Measurements from ENCODE around the gene BYSL.

Gene BYSL

GRCh38 chr6:41920921-41921711 lies at the start of gene BYSL, which contains the start of gene MED20:
TSS of gene BYSL (plus strand) at chr6:41921499. CDS start at chr6:41921563, 64 bp downstream.
TSS of gene MED20 (minus strand) at chr6:41921139. CDS start at chr6:41921018, 121 bp downstream.
- FAIRE-seq, result peak; percentile 30

- FAIRE-seq, result no peak
These were observed 49.6 kb upstream of the BYSL start for GRCh38 chr6:41871691-41872090.

- no peak for FAIRE-seq
These were observed 49.2 kb upstream of the BYSL start for GRCh38 chr6:41872147-41872546.

GRCh38 chr6:41874741-41875140 lies 46.6 kb upstream of the BYSL start:
- FAIRE-seq, result no peak

- FAIRE-seq, result no peak
These were observed 44.1 kb upstream of the BYSL start for GRCh38 chr6:41877051-41877680.

- FAIRE-seq, result no peak
These were observed 43.1 kb upstream of the BYSL start for GRCh38 chr6:41878246-41878645.

- FAIRE-seq, result no peak
These were observed 42.3 kb upstream of the BYSL start for GRCh38 chr6:41878961-41879405.

GRCh38 chr6:41881506-41881905 lies 39.8 kb upstream of the BYSL start:
- FAIRE-seq, result no peak

GRCh38 chr6:41884957-41885356 lies 36.3 kb upstream of the BYSL start:
- no peak for FAIRE-seq

- no peak for FAIRE-seq
These were observed 35.4 kb upstream of the BYSL start for GRCh38 chr6:41885930-41886329.

GRCh38 chr6:41887331-41887751 lies 34.0 kb upstream of the BYSL start:
- FAIRE-seq, result no peak

- no peak for FAIRE-seq
These were observed 28.3 kb upstream of the BYSL start for GRCh38 chr6:41892921-41893564.

GRCh38 chr6:41894366-41895299 lies 26.7 kb upstream of the BYSL start:
- no peak for FAIRE-seq

- FAIRE-seq, result no peak
These were observed 25.7 kb upstream of the BYSL start, which contains the start of gene USP49 for GRCh38 chr6:41895300-41896233. TSS of gene USP49 (minus strand) at chr6:41895375. CDS start at chr6:41806983, 88,392 bp downstream.

- no peak for FAIRE-seq
These were observed 25.0 kb upstream of the BYSL start for GRCh38 chr6:41896281-41896680.

- no peak for FAIRE-seq
These were observed 20.4 kb upstream of the BYSL start for GRCh38 chr6:41900861-41901260.

- no peak for FAIRE-seq
These were observed 19.3 kb upstream of the BYSL start for GRCh38 chr6:41901882-41902519.

- no peak for FAIRE-seq
These were observed 11.6 kb upstream of the BYSL start for GRCh38 chr6:41909727-41910126.

- no peak for FAIRE-seq
These were observed 7.0 kb upstream of the BYSL start for GRCh38 chr6:41914343-41914742.

GRCh38 chr6:41914869-41915530 lies 6.3 kb upstream of the BYSL start:
- no peak for FAIRE-seq
